ENCODE data around the gene RPS6KA4.

- TF ChIP-seq CTCF (conservative IDR thresholded peaks at IDR 0.05; ENCODE audit: low read depth, low read length): no peak
- no peak for TF ChIP-seq EZH2 (IDR thresholded peaks at IDR 0.05; ENCODE audit: low read length, unreplicated experiment)
- no peak for TF ChIP-seq EZH2phosphoT487 (IDR thresholded peaks at IDR 0.05; ENCODE audit: borderline replicate concordance, low read length)
Measured at GRCh38 chr11:64320556-64320955, 38.4 kb upstream of the RPS6KA4 start.

All from PC-3 (cell line).